K562 (cell line): Measurements from ENCODE around the gene SYNCRIP. TPM values are rescaled to one million over a fixed set of nuclear protein-coding genes. Genes with fewer than 3 reads are reported as not detected.

Experiments
- ATAC-seq: fragments of 200-7000 bp; cut with Tn5 transposase; 3 replicates; pipeline ENCODE4 v1.9.1; 2020; ENCODE audit warnings: moderate library complexity
- BruUV-seq: library from RNA; stranded (reverse); fragments of 400-500 nt; replicated peaks from 2 replicates; lab custom pipeline; 2021; lab: Mats Ljungman, UMichigan
- CTCF ChIA-PET: fragments of 300-600 bp; formaldehyde crosslinking; extraction: SDS; loops from one replicate; lab custom pipeline; 2021; ENCODE audit warnings: low intra/inter-chr PET ratio; lab: Yijun Ruan, JAX
- POLR2A ChIA-PET: fragments of 300-600, 350-650 bp; sonication (Branson Sonifier 250); formaldehyde crosslinking; extraction: SDS; loops from one replicate; lab custom pipeline; 2021; ENCODE audit warnings: antibody characterized with exemption, inconsistent platforms; lab: Yijun Ruan, JAX
- DNase-seq, 4 experiments: peaks; one replicate each; pipeline versions ENCODE4 v3.0.0 to v3.0.0-alpha.2; 2011 to 2018; ENCODE audit warnings: low spot score in 3 of 4, mixed read lengths in 3 of 4; ENCODE audit errors: extremely low read depth in 1 of 4
- FAIRE-seq: peaks from 2 replicates; lab custom pipeline; 2011; peaks lifted over from hg19 to GRCh38; lab: Jason Lieb, UNC
- H2AFZ ChIP-seq: 2 replicates; pipeline ENCODE4 v1.6.0; 2011; ENCODE audit warnings: low read depth, low read length, control low read depth, inconsistent platforms
- H3K27ac ChIP-seq: fragments of 200-600 bp; 3 replicates; pipeline ENCODE4 v1.8.0; 2011; ENCODE audit warnings: low read depth, mild to moderate bottlenecking, control low read depth, inconsistent platforms, low read length, moderate library complexity, mixed read lengths; ENCODE audit errors: extremely low read depth
- H3K27me3 ChIP-seq, 2 experiments: fragments of 300-600 bp in 1 of 2; 2 replicates in 1 of 2; 3 replicates in 1 of 2; pipeline versions ENCODE4 v1.6.0 to v1.8.0; 2011; ENCODE audit warnings: inconsistent platforms in 2 of 2, low read length in 2 of 2, mild to moderate bottlenecking in 1 of 2, mixed read lengths in 1 of 2, moderate library complexity in 1 of 2; ENCODE audit not compliant: control insufficient read depth in 2 of 2, insufficient read depth in 2 of 2
- H3K36me3 ChIP-seq: fragments of 300-600 bp; 3 replicates; pipeline ENCODE4 v1.8.0; 2011; ENCODE audit warnings: mild to moderate bottlenecking, low read length, inconsistent platforms; ENCODE audit not compliant: control insufficient read depth, insufficient read depth
- H3K4me1 ChIP-seq, 2 experiments: fragments of 200-600 bp in 1 of 2; replicated peaks in 1 of 2; 2 replicates in 1 of 2; 3 replicates in 1 of 2; pipeline versions ENCODE4 v1.5.1 to v1.8.0; 2011; ENCODE audit warnings: inconsistent platforms in 2 of 2, low read length in 2 of 2, mild to moderate bottlenecking in 1 of 2, mixed read lengths in 1 of 2, moderate library complexity in 1 of 2; ENCODE audit not compliant: control insufficient read depth in 2 of 2, insufficient read depth in 2 of 2
- H3K4me2 ChIP-seq: 2 replicates; pipeline ENCODE4 v1.6.1; 2011; ENCODE audit warnings: low read length, control low read depth, inconsistent platforms, mixed read lengths; ENCODE audit not compliant: insufficient read depth
- H3K4me3 ChIP-seq: fragments of 200-600 bp; sonication (generic), shearing (Covaris generic); 2 replicates; pipeline ENCODE4 v1.5.1; 2016; ENCODE audit warnings: control low read depth, inconsistent platforms
- H3K79me2 ChIP-seq: fragments of 200-600 bp; 3 replicates; pipeline ENCODE4 v1.8.0; 2011; ENCODE audit warnings: low read length, inconsistent platforms; ENCODE audit not compliant: control insufficient read depth, insufficient read depth
- H3K9ac ChIP-seq, 2 experiments: 2 replicates each; pipeline versions ENCODE4 v1.6.0 to v1.6.1; 2011; ENCODE audit warnings: low read depth in 2 of 2, low read length in 2 of 2, control low read depth in 1 of 2, inconsistent platforms in 1 of 2, mild to moderate bottlenecking in 1 of 2, mixed read lengths in 1 of 2; ENCODE audit not compliant: insufficient read depth in 1 of 2
- H3K9me1 ChIP-seq: one replicate; pipeline ENCODE4 v1.6.0; 2011; ENCODE audit warnings: inconsistent platforms, mild to moderate bottlenecking, low read length, moderate library complexity; ENCODE audit not compliant: control insufficient read depth, insufficient read depth
- H3K9me3 ChIP-seq: replicated peaks from 2 replicates; pipeline ENCODE4 v1.5.1; 2011; ENCODE audit warnings: low read depth, low read length, inconsistent platforms; ENCODE audit not compliant: control insufficient read depth, insufficient read depth
- H4K20me1 ChIP-seq: replicated peaks from 2 replicates; pipeline ENCODE4 v1.6.1; 2011; ENCODE audit warnings: low read length, inconsistent platforms, mixed read lengths; ENCODE audit not compliant: control insufficient read depth, insufficient read depth
- ARID1B ChIP-seq: fragments of 450-650 bp; IDR thresholded peaks from 2 replicates; pipeline ENCODE4 v1.6.1; 2016; ENCODE audit warnings: antibody characterized with exemption, mild to moderate bottlenecking, inconsistent platforms
- CREB1 ChIP-seq, 2 experiments: sonication (generic) in 1 of 2; formaldehyde crosslinking in 1 of 2; IDR thresholded peaks; 2 replicates each; pipeline versions ENCODE4 v1.6.1 to v1.8.0; 2012 to 2022; ENCODE audit warnings: inconsistent platforms in 1 of 2, mild to moderate bottlenecking in 1 of 2, missing genetic modification reagents in 1 of 2, moderate library complexity in 1 of 2
- CUX1 ChIP-seq: fragments of 200-800 bp; sonication (Bioruptor generic); IDR thresholded peaks from 2 replicates; pipeline ENCODE4 v1.6.1; 2016; ENCODE audit warnings: missing genetic modification characterization, missing compliant biosample characterization
- HNRNPL ChIP-seq: fragments of 200-400 bp; formaldehyde crosslinking; IDR thresholded peaks from 2 replicates; pipeline ENCODE4 v1.6.1; 2017; ENCODE audit warnings: low read depth, mild to moderate bottlenecking, low read length
- MAFF ChIP-seq: IDR thresholded peaks from 2 replicates; pipeline ENCODE4 v1.6.1; 2012; ENCODE audit warnings: low read length, improper control_type of control experiment
- MTA1 ChIP-seq: fragments of 450-650 bp; IDR thresholded peaks from 2 replicates; pipeline ENCODE4 v1.6.1; 2017; ENCODE audit warnings: borderline replicate concordance
- NCOA4 ChIP-seq: fragments of 450-650 bp; IDR thresholded peaks from 2 replicates; pipeline ENCODE4 v1.6.1; 2018; ENCODE audit warnings: mild to moderate bottlenecking; ENCODE audit not compliant: partially characterized antibody
- NRF1 ChIP-seq, 2 experiments: fragments of 450-650 bp; IDR thresholded peaks in 1 of 2; conservative IDR thresholded peaks in 1 of 2; 2 replicates each; pipeline ENCODE4 v1.6.1; 2014; ENCODE audit warnings: mild to moderate bottlenecking in 2 of 2
- POLR2G ChIP-seq: fragments of 200-400 bp; formaldehyde crosslinking; IDR thresholded peaks from 2 replicates; pipeline ENCODE4 v1.6.1; 2017; ENCODE audit warnings: low read depth, mild to moderate bottlenecking, antibody characterized with exemption, low read length, moderate library complexity
- RBM15 ChIP-seq: fragments of 200-400 bp; formaldehyde crosslinking; IDR thresholded peaks from 2 replicates; pipeline ENCODE4 v1.6.1; 2018; ENCODE audit warnings: mild to moderate bottlenecking, low read length, moderate library complexity; ENCODE audit not compliant: insufficient read depth
- SP1 ChIP-seq: sonication (generic); formaldehyde crosslinking; IDR thresholded peaks from 2 replicates; pipeline ENCODE4 v1.8.1; 2022; ENCODE audit warnings: mild to moderate bottlenecking, missing genetic modification reagents
- TEAD4 ChIP-seq, 2 experiments: sonication (generic) in 1 of 2; formaldehyde crosslinking in 1 of 2; IDR thresholded peaks; 2 replicates each; pipeline versions ENCODE4 v1.6.1 to v1.8.0; 2012 to 2022; ENCODE audit warnings: borderline replicate concordance in 1 of 2, inconsistent platforms in 1 of 2, low read length in 1 of 2, mild to moderate bottlenecking in 1 of 2, missing genetic modification reagents in 1 of 2
- ZNF134 ChIP-seq: fragments of 250-450 bp; sonication (Bioruptor Pico); conservative IDR thresholded peaks from 2 replicates; pipeline ENCODE4 v1.4.0; 2020
- ZNF778 ChIP-seq: fragments of 450-650 bp; formaldehyde crosslinking; IDR thresholded peaks from 2 replicates; pipeline ENCODE4 v1.4.0; 2020; ENCODE audit warnings: mild to moderate bottlenecking, moderate library complexity
- WGBS: fragments of 100-300 bp; shearing (Covaris generic); methylation state at CpG from one replicate; pipeline ENCODE4 v1.1.6; 2016; ENCODE audit warnings: low coverage, mixed read lengths; ENCODE audit not compliant: insufficient coverage; ENCODE audit errors: missing lambda C conversion rate; 5-methylcytosine and 5-hydroxymethylcytosine counted together
- in situ Hi-C: fragments of 300-500 bp; cut with MboI; formaldehyde crosslinking; loops from 4 replicates; pipeline ENCODE4 v1.15.0; 2018; ENCODE audit warnings: inconsistent platforms, mixed read lengths
- intact Hi-C: fragments of 100-400 bp; cut with micrococcal nuclease; formaldehyde crosslinking; loops from 2 replicates; pipeline ENCODE4 v1.14.2; 2022
- polyA plus RNA-seq, 8 experiments: library from polyadenylated mRNA; depleted of rRNA in 4 of 8; stranded (reverse) in 5 of 8; unstranded in 3 of 8; fragments of >200 nt; fragmentation: Nextera tagmentation in 2 of 8; fragmentation: Illumina TruSeq in 1 of 8; extraction: Ambion mirVana in 2 of 8; extraction: Trizol in 1 of 8; gene quantifications; 2 replicates each; pipeline versions ENCODE4 v1.2.1 to v1.2.3, GENCODE V29; 2011 to 2014; ENCODE audit warnings: inconsistent platforms in 1 of 8, missing spikeins in 1 of 8
- total RNA-seq, 7 experiments: library from RNA; depleted of rRNA in 6 of 7; stranded (reverse); fragments of >200 nt in 6 of 7; fragmentation: Illumina TruSeq in 2 of 7; extraction: Trizol in 2 of 7; gene quantifications; 2 replicates each; pipeline versions ENCODE4 v1.2.1 to v1.2.3, GENCODE V29; 2011 to 2021; ENCODE audit warnings: low replicate concordance in 1 of 7

SYNCRIP gene
- total and polyA plus RNA-seq, 9 of the 15 experiments (the other 6 are each of a cell fraction or from before 2014, with no cell fraction given): 46.5 to 295 (median 140) TPM

GRCh38 chr6:85676086-85676729 lies 33.5 kb upstream of the SYNCRIP start:
- H3K27me3 ChIP-seq: no peaks in the 10 kb centered on the region
- FAIRE-seq (no peak), DNase-seq (no peak), ATAC-seq (no peak)
- H3K4me3 ChIP-seq: peak overlapping the region; percentile 63
- peak overlapping the region; percentile 91 for H3K4me2 ChIP-seq
- H2AFZ ChIP-seq: no peak overlapping the region
- peaks cover 46% of the 10 kb centered on the region for H3K36me3 ChIP-seq
- H3K4me1 ChIP-seq: peaks cover 5 to 14% of the 10 kb centered on the region in 2 experiments; a peak in 3 of 5 replicates
- H3K9me1 ChIP-seq: no peaks in the 10 kb centered on the region
- in situ Hi-C loops: loop anchor here (5.0 kb wide), 1 partner anchor 34 kb away; the partner anchor contains the start of gene SYNCRIP
- no TSS peak for BruUV-seq
- peaks cover 39% of the 10 kb centered on the region for H4K20me1 ChIP-seq
- peaks cover 70% of the 10 kb centered on the region for H3K79me2 ChIP-seq
- peak overlapping the region; percentile 77 to 94 for H3K9ac ChIP-seq
- no peaks in the 10 kb centered on the region for H3K9me3 ChIP-seq
- WGBS: 1% methylated on average over 6 of the region's 6 CpGs
- ChIA-PET POLR2A (interaction anchor here (1.0 to 8.4 kb wide), 7 partner anchors 12 to 193 kb away, joined by 3 to 188 read pairs (median 6); partner anchors contain the start of gene SYNCRIP), CTCF (interaction anchor here (0.6 kb wide), 1 partner anchor 41 kb away, joined by 3 read pairs; no protein-coding TSS in a partner anchor)
- intact Hi-C loops: loop anchor here (5.0 kb wide), 1 partner anchor 84 kb away; the partner anchor contains the start of gene SNX14
- H3K27ac ChIP-seq: peak overlapping the region; percentile 43; the same call in 2 of the 3 replicates
- no peak for TF ChIP-seq MTA1
- TF ChIP-seq CUX1: no peak
- peak; percentile 1; the same call in 1 of the 2 replicates for TF ChIP-seq MAFF
- TF ChIP-seq ZNF778 (CRISPR knock-in tag): no peak
- no peak for TF ChIP-seq NRF1 (conservative IDR thresholded peaks at IDR 0.05 in 1 of 2, IDR thresholded peaks at IDR 0.05 in 1 of 2)
- TF ChIP-seq CREB1 (IDR thresholded peaks at IDR 0.05): 0 out of 2 replicates have a peak, but pooled peaks have one; percentile 27
- no peak for TF ChIP-seq CREB1 (CRISPR knock-in tag; IDR thresholded peaks at IDR 0.05)
- TF ChIP-seq ZNF134: no peak
- no peak for TF ChIP-seq RBM15
- TF ChIP-seq NCOA4: no peak
- TF ChIP-seq HNRNPL: peak; percentile 74; the same call in 1 of the 2 replicates
- no peak for TF ChIP-seq ARID1B
- TF ChIP-seq TEAD4 (IDR thresholded peaks at IDR 0.05; ENCODE audit: low read length): 0 out of 2 replicates have a peak, but pooled peaks have one; percentile 6
- TF ChIP-seq TEAD4 (CRISPR knock-in tag; IDR thresholded peaks at IDR 0.05; ENCODE audit: borderline replicate concordance): no peak
- TF ChIP-seq SP1: no peak
- TF ChIP-seq POLR2G: 0 out of 2 replicates have a peak, but pooled peaks have one; percentile 20
